WI38 (cell line): Measurements from ENCODE around the gene FAM32A.

Source experiments
- H3K4me3 ChIP-seq: 2 replicates; pipeline ENCODE4 v1.5.1; 2011; ENCODE audit warnings: low read depth, mild to moderate bottlenecking, control low read depth, low read length
- TF ChIP-seq, protein P1 (sequence below): IDR thresholded peaks from 2 replicates; pipeline ENCODE4 v1.5.1; 2012; ENCODE audit warnings: low read depth, mild to moderate bottlenecking, control low read depth, low read length

FAM32A gene

DNA sequence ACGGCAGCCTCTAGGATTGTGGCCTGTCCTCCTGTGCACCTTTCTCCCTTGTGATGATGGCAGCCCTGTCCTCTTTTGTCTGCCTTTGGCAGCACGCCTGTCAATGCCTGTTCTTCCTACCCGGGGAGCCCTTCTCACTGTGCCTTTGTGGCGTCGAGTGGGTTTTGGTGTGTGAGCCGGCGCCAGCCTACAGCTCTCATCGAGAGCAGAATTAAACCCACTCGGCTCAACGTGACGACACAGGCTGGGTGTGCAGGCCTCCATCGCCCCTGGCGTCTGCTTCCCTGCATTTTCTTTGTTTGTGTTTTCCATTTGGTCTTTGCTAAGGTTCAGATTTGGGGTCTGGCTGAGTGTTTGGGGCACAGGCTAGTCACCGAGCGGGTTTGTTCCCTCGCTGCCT is 46.9 kb downstream of the FAM32A start:
- H3K4me3 ChIP-seq = no peak overlapping the region
- TF ChIP-seq, protein P1, sequence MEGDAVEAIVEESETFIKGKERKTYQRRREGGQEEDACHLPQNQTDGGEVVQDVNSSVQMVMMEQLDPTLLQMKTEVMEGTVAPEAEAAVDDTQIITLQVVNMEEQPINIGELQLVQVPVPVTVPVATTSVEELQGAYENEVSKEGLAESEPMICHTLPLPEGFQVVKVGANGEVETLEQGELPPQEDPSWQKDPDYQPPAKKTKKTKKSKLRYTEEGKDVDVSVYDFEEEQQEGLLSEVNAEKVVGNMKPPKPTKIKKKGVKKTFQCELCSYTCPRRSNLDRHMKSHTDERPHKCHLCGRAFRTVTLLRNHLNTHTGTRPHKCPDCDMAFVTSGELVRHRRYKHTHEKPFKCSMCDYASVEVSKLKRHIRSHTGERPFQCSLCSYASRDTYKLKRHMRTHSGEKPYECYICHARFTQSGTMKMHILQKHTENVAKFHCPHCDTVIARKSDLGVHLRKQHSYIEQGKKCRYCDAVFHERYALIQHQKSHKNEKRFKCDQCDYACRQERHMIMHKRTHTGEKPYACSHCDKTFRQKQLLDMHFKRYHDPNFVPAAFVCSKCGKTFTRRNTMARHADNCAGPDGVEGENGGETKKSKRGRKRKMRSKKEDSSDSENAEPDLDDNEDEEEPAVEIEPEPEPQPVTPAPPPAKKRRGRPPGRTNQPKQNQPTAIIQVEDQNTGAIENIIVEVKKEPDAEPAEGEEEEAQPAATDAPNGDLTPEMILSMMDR = no peak

DNA sequence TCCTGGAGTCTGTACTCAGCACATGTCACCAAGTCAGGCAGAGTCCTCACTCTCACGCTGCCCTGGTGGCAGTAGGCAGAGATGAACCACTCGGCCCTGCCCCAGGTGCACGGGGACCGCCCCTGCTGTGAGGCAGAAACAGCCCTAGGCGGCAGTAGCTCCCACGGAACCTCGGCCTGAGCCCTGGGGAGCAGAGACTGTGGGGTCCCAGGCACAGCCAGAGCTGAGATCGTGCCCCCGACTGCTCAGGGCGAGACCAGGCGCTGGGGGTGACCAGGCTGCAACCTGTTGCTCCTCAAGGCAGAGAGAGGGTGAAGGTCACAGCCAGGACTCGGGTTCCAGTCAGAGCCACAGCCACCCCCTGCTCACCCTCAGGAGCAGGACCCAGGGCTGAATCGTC is 47.4 kb downstream of the FAM32A start:
- TF ChIP-seq, protein P1 = no peak
- H3K4me3 ChIP-seq = no peak overlapping the region

DNA sequence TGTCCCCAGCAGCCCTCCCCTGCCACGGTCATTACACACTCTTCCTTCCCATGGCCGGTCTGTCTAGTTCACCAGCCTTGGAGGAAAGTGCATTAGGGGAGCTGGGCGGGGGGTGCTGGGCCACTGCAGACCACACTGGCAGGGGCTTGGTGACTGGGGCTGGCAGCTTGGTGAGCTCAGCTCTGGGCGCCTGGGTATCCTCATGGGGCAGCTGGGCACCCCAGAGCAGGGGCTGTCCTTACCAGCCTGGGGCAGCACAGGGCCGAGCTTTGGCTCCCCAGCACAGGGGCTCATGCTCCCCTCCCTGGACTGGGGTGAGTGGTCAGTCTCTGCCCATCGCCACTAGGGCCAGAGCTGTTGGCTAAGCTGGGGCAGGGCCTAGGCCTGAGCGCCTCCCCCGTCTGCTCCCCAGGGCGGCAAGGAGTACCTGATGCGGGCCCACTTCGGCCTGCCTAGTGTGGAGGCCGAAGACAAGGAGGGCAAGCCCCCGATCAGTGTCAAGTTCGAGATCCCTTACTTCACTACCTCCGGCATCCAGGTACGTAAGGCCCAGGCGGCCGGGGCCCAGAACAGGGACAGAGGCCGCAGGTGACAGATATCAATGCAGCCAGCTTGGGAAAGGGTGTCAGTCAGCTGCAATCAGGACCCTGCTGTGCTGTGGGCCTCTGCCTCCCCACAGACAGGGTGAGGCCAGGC is 48.0 kb downstream of the FAM32A start:
- H3K4me3 ChIP-seq = no peak overlapping the region
- TF ChIP-seq, protein P1 = no peak

DNA sequence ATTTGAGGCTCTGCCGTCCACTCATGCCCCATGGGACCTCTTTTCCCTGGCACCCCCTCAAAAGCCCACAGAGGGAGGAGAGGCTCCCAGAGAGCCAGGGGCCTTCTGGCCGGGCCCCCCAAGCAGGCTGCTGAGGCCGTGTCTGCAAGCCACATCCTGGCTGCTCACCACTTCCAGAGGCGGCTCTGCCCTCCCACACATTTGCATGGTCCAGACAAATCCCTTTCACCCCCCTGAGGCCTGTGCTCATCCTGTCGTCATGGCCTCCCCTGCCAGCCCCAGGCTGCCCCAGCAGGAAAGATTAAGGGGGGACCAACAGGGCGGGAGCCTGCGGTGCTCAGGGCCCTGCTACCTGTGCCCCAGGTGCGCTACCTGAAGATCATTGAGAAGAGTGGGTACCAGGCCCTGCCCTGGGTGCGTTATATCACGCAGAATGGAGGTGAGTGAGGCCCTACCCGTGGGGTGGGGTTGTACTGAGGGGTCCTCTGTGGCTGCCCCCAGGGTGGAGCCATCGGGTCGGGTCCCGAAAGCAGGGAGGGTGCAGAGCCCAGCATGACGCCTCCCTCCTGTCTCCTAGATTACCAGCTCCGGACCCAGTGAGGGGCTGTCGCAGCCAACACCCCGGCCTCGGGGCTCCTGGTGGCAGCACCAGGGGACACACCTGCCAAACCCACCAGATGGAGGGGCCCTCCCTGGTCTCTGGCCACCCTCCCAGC is 48.8 kb downstream of the FAM32A start:
- H3K4me3 ChIP-seq = no peak overlapping the region
- TF ChIP-seq, protein P1 = no peak

DNA sequence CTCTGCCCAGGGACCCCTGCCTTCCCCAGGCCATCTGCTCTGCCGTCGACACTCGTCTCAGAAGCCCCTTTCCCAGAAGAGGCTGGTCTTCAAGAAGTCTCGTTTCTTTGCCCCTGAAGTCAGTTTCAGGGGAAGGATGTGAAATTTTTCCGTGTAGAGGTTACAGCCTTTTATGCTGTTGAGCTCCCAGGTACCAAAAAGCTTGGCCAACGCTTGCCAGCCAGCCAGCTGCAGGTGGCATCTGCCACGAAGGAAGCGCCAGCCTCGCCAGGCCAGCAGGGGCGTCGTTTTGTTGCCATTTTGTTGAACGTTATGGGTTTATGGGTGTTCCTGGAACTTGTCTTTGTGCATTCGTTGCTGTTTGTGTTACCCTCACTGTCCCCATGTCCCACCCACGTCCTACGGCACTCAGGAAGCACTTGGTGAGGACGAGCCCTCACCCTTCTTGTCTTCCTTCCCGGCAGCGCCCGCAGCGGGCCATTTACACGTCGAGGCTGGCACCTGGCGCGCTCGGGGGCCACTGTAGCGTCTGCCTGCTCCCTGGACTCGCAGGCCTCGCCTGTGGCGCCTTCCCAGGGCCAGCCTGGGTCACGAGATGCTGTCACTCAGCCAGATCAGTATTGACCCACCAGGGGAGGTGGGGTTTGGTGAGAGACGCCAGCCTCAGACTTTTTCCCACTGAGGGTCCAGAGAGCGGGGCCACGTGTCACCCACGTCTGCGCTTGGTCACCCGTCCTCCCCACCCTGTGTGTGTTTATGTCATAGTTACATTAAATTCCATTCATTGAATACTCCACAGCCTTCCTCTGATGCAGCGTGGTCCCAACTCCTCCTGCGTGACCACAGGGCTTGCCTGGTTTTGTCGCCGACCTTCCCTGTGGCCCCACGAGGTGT is 49.6 kb downstream of the FAM32A start:
- H3K4me3 ChIP-seq = no peak overlapping the region
- TF ChIP-seq, protein P1 = no peak

DNA sequence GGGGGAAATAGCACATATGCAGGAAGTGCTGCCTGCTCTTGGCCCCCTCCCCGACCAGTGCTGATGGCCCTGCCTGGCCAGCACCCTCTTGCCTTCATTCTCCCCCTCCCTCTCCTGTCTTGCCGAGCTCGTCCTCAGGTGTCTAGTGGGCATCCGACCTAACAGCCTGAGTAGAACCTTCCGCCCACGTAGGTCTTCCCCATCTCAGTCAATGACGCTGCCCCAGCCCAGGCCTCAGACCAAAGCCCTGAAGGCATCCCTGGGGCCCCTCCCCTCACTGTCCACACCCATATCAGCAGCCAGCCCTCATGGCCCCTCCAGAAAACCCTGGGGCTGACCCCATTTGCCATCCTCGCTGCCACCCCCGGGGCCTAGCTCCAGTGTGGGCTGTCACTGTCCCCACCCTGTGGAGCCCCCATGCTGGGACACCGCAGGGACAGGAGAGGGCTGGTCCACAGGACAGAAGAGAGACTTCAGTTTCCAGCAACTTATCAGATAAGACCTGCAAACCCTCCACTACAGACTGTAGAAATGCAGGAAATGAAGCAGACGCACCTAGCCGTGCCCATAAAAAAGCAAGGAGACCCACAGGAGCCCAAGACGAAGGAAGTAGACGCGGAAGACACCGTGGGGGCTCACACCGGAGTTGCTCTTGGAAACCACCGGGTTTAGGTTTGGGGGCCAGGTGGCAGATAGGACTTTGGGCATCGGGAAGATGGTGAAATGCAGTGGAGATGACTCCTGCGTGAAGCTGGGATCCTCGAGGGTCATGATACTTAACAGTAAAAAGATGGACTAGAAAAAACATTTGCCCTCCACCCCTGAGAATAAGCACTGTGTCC is 50.8 kb downstream of the FAM32A start:
- TF ChIP-seq, protein P1 = no peak
- no peak overlapping the region for H3K4me3 ChIP-seq
